D721Med (cell line): ENCODE measurements around the gene ZNF460.

Experiments
- DNase-seq: peaks from one replicate; pipeline ENCODE4 v3.0.0; 2011; ENCODE audit warnings: low spot score; ENCODE audit not compliant: insufficient read length
- FAIRE-seq: peaks from 2 replicates; lab custom pipeline; 2011; peaks lifted over from hg19 to GRCh38; lab: Jason Lieb, UNC
- CTCF ChIP-seq: IDR thresholded peaks from 2 replicates; pipeline ENCODE4 v1.5.1; 2012; ENCODE audit warnings: mild to moderate bottlenecking, control low read depth; ENCODE audit not compliant: insufficient read depth; ENCODE audit errors: missing control alignments

ZNF460 gene

GRCh38 chr19:57342582-57342981 lies 62.3 kb downstream of the ZNF460 start:
- DNase-seq (no peak), FAIRE-seq (no peak)
- TF ChIP-seq CTCF, result no peak
